HUES48 (cell line): Measurements from ENCODE around the gene SERPINB5.

Experiments used
- H3K27ac ChIP-seq: one replicate; pipeline ENCODE4 v1.7.0; 2013; ENCODE audit warnings: low read depth, low read length, inconsistent platforms
- H3K27me3 ChIP-seq: 2 replicates; pipeline ENCODE4 v1.6.1; 2013; ENCODE audit warnings: mild to moderate bottlenecking, low read length; ENCODE audit not compliant: control insufficient read depth, insufficient read depth
- H3K36me3 ChIP-seq: 2 replicates; pipeline ENCODE4 v1.6.1; 2013; ENCODE audit warnings: low read length; ENCODE audit not compliant: control insufficient read depth, insufficient read depth
- H3K4me1 ChIP-seq: 2 replicates; pipeline ENCODE4 v1.6.1; 2013; ENCODE audit warnings: mild to moderate bottlenecking, low read length; ENCODE audit not compliant: control insufficient read depth, insufficient read depth
- H3K4me3 ChIP-seq: 2 replicates; pipeline ENCODE4 v1.5.1; 2013; ENCODE audit warnings: mild to moderate bottlenecking, low read depth, low read length
- H3K9ac ChIP-seq: 2 replicates; pipeline ENCODE4 v1.6.1; 2013; ENCODE audit warnings: mild to moderate bottlenecking, low read depth, low read length, moderate library complexity
- H3K9me3 ChIP-seq: 2 replicates; pipeline ENCODE4 v1.6.1; 2013; ENCODE audit warnings: low read length; ENCODE audit not compliant: control insufficient read depth, insufficient read depth

The SERPINB5 gene

DNA sequence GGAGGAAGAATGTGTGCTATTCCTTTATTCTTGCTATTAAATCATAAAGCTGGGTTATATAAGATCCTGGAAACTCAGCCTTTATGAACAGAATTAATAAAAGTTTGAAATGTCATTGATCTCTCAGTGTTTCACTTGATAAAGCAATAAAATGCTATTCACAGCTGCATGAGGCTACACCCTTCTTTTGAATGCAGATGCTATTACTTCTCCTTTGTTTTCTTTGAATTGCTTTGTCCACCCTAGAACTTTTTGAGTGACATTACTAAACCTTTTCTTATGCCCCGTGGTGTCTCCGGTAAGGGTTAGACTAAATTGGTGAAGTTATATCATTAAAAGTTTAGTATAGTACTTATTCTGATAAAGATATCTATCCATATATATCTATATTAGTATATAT lies 18.9 kb downstream of the SERPINB5 start:
- H3K27ac ChIP-seq = no peak overlapping the region
- H3K36me3 ChIP-seq = no peaks in the 10 kb centered on the region
- H3K4me1 ChIP-seq = no peaks in the 10 kb centered on the region
- H3K27me3 ChIP-seq = no peaks in the 10 kb centered on the region
- no peak overlapping the region for H3K4me3 ChIP-seq
- H3K9ac ChIP-seq = no peak overlapping the region
- no peaks in the 10 kb centered on the region for H3K9me3 ChIP-seq

DNA sequence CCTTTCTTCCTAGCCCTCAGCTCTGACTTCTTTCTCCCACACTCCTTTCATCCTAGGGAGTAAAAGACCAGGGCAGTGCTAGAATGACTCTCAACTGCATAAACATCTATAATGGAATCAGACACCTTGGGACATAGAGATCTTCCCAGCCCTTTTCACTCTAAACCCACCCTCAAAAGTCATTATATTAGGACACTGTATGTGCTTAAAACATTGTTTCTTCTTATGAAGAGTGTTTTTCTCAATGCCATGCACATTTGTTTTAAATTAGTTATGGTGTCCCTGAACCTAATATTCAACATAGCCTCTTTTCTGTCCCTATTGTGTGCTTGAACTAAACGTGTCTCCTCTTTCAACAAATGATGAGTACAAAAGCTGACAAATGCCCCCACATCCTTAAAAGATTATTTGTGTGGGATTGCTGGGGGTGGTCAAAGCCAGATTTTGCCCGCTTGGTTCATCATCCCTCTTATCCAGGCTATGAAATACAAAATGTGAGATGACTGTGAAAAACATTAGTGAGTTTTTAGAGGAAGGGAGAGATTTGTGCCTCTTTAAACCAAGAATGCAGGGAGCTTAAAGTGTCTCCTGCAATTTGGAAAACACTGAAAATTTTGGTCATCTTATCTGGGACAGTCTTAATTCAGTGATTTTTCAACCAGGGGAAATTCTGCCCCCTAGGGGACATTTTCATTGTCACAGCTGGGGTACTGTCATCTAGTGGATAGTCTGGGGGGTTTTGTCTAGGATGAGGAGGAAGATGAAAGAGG lies 29.0 kb downstream of the SERPINB5 start:
- Histone ChIP-seq H3K27ac (no peak overlapping the region), H3K27me3 (no peaks in the 10 kb centered on the region), H3K4me1 (no peaks in the 10 kb centered on the region), H3K9me3 (no peaks in the 10 kb centered on the region), H3K9ac (no peak overlapping the region), H3K4me3 (no peak overlapping the region), H3K36me3 (no peaks in the 10 kb centered on the region)

DNA sequence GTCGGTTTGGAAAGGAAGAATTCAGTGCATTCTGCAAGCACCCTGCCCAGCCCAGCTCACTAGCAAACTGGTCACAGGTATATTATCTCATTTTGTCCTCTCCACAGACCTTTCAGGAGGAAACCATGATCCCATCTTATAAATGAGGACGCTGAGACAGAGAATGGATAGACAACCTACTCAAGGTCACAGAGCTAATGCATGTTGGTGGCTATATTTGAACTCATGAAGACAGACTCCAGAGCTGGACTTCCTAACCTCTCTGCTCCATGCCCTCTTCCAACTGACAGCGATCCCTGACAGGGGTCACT lies 29.5 kb downstream of the SERPINB5 start:
- H3K9ac ChIP-seq = no peak overlapping the region
- no peak overlapping the region for H3K4me3 ChIP-seq
- no peak overlapping the region for H3K27ac ChIP-seq
- H3K9me3 ChIP-seq = no peaks in the 10 kb centered on the region
- H3K36me3 ChIP-seq = no peaks in the 10 kb centered on the region
- H3K27me3 ChIP-seq = no peaks in the 10 kb centered on the region
- peaks cover 3% of the 10 kb centered on the region; the same call in 1 of the 2 replicates for H3K4me1 ChIP-seq

DNA sequence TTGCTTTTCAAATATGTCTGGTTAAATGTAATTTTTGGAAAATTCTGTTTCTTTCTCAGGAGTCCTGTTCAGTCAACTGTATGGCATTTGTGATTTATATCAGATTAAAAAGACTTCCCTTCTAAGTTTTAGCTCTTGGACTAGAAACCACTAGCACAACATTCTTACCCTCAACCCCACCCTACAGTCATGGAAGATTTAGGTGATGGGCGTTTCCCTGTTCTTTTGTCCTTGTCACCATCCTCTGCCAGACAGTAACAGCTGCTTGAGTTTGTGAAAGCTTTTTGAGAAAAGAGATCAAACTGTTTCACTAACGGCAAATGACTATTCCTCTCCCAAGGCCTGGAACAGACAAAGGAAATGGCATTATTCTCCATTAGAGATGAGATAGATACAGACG lies 31.8 kb downstream of the SERPINB5 start:
- H3K9me3 ChIP-seq = no peaks in the 10 kb centered on the region
- H3K4me3 ChIP-seq = no peak overlapping the region
- no peak overlapping the region for H3K27ac ChIP-seq
- H3K36me3 ChIP-seq = no peaks in the 10 kb centered on the region
- peaks cover 13% of the 10 kb centered on the region for H3K4me1 ChIP-seq
- H3K9ac ChIP-seq = no peak overlapping the region
- H3K27me3 ChIP-seq = no peaks in the 10 kb centered on the region

DNA sequence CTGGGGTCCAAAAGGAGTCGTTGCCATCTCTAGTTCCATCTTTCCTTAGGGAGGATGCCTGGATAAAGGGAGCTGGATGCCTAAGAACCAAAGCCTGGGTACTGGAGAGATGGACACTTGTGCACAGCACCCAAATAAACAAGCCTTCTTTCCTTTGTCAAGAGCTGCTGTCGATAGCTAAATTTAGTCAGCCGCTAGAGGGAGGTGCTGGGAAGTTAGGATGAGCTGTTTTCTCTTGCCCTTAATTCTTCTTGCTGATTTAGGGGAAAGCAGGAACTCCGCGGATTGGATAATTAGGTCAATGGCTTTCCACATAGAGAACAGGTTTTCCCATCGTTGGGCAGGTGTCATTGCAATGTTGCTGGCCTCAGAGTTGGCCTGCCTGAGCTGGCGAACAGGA lies 34.5 kb downstream of the SERPINB5 start:
- H3K27me3 ChIP-seq = no peaks in the 10 kb centered on the region
- H3K9me3 ChIP-seq = no peaks in the 10 kb centered on the region
- peaks cover 28% of the 10 kb centered on the region for H3K4me1 ChIP-seq
- no peak overlapping the region for H3K27ac ChIP-seq
- H3K9ac ChIP-seq = no peak overlapping the region
- no peak overlapping the region for H3K4me3 ChIP-seq
- H3K36me3 ChIP-seq = no peaks in the 10 kb centered on the region

DNA sequence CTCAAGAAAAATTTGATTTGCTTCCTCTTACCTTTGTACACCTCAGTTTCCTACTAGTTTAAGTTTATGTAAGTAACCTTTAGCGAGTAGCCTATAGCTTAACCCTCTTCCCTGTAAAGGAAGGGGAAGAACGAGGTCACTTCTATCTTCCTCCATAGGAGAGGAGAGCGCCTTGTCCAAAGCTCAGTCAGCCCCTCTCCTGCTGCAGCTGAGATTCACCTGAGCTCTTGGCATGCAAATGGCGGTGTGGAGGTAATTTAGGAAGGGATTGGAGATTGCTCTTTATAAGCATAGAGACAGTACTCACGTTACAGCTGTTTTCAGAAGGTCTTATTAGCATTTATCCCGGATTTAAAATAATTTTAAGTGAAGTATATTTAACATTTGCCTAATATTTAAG lies 37.6 kb downstream of the SERPINB5 start:
- Histone ChIP-seq H3K27ac (no peak overlapping the region), H3K27me3 (no peaks in the 10 kb centered on the region), H3K9ac (no peak overlapping the region), H3K9me3 (no peaks in the 10 kb centered on the region), H3K4me1 (peaks cover 28% of the 10 kb centered on the region), H3K4me3 (peak overlapping the region; percentile 20), H3K36me3 (no peaks in the 10 kb centered on the region)

DNA sequence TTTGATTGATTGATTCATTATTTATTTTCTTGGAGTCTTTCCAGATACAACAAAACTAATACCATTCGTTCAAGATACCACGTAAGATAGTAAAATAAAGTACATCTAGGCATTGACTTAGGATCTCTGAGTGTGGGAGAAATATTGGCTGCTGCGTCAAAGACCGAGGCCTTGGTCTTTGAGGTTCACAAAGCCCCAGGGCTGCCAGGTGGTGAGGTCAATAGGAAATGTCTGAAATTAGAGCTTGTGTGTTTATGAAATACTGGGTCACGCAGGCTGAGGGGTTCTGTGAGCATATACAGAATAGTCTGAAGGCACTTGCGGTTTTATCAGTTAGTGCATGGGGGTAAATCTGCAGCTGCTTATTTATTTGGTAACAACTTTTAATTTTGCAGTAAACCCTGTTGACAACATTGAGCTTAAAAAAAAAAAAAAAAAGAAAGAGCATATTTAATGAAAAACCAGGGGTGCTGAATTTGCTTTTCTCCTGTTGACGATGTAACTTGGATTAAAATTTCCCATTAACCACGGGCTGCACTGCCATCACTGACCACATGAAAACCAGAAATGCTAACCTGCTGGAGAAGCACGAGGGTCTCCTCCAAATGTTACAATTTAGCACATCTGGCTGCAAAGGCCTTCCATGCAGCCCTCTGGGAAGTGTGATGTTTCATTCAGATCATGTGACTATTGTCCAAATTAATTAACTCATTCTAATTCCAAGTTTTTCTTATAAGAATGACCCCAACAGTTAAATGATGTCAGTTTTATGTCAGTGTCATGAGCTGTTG lies 38.3 kb downstream of the SERPINB5 start:
- peaks cover 28% of the 10 kb centered on the region for H3K4me1 ChIP-seq
- H3K27me3 ChIP-seq = no peaks in the 10 kb centered on the region
- no peak overlapping the region for H3K27ac ChIP-seq
- H3K9me3 ChIP-seq = no peaks in the 10 kb centered on the region
- H3K9ac ChIP-seq = no peak overlapping the region
- H3K4me3 ChIP-seq = no peak overlapping the region; the same call in 1 of the 2 replicates
- no peaks in the 10 kb centered on the region for H3K36me3 ChIP-seq

DNA sequence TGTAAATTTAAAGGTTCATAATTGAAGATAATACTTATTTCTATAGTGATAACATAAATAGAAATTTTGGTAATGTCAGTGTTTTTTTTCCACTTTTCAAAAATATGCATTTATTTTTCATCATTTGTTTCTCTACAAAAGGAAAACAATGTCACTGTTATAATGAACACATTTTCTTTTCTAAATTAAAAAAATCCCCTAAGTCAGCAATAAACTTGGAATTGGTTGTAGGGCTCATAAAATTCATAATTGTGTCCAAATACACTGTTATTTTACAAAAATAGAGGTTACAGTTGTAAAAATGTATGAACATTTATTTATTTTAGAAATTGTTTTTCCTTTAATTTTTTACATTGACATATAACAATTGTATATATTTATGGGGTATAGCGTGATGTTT lies 39.0 kb downstream of the SERPINB5 start:
- H3K27ac ChIP-seq = no peak overlapping the region
- H3K4me1 ChIP-seq = peaks cover 28% of the 10 kb centered on the region
- no peaks in the 10 kb centered on the region for H3K36me3 ChIP-seq
- H3K9me3 ChIP-seq = no peaks in the 10 kb centered on the region
- no peaks in the 10 kb centered on the region for H3K27me3 ChIP-seq
- no peak overlapping the region for H3K4me3 ChIP-seq
- H3K9ac ChIP-seq = no peak overlapping the region

DNA sequence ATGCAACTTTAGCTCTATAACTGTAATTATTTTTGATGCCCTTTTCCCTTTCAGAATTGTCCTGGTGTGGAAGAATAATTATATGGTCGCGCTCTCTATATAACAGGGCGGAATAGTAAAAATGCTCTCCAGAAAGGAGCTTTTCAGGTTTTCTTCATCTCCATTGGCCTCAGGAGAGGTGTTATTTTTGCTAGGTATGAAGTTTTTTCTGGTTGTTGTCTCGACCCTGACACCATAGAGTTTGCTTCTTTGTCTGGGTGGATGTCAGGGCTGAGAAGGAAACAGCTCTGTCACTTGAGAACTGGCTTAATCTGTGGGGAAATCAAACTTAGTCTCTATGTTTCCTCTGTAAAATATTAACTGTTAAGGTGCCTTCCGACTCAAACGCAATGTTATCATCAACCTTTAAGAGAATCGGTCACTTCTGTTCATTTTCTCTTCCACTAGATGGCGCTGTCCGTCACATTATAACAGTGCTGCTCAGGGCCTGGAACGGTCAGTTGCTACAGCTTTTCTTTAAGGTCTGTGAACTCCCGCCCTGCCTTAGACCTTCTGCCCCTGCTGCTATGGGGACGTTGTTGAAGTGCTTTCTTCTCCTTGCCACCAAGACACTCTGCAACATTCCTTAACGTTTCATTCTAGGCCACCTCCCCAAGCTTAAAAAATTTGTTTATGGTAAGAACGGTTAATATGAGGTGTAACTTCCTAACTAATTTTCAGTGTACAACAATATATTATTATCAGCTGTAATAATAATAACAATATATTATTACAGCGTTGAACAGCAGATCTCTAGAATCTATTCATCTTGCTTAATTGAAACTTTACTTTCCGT lies 41.6 kb downstream of the SERPINB5 start:
- H3K27me3 ChIP-seq = no peaks in the 10 kb centered on the region
- no peaks in the 10 kb centered on the region for H3K9me3 ChIP-seq
- no peak overlapping the region for H3K9ac ChIP-seq
- H3K27ac ChIP-seq = no peak overlapping the region
- H3K4me3 ChIP-seq = no peak overlapping the region
- no peaks in the 10 kb centered on the region for H3K36me3 ChIP-seq
- peaks cover 16% of the 10 kb centered on the region for H3K4me1 ChIP-seq

DNA sequence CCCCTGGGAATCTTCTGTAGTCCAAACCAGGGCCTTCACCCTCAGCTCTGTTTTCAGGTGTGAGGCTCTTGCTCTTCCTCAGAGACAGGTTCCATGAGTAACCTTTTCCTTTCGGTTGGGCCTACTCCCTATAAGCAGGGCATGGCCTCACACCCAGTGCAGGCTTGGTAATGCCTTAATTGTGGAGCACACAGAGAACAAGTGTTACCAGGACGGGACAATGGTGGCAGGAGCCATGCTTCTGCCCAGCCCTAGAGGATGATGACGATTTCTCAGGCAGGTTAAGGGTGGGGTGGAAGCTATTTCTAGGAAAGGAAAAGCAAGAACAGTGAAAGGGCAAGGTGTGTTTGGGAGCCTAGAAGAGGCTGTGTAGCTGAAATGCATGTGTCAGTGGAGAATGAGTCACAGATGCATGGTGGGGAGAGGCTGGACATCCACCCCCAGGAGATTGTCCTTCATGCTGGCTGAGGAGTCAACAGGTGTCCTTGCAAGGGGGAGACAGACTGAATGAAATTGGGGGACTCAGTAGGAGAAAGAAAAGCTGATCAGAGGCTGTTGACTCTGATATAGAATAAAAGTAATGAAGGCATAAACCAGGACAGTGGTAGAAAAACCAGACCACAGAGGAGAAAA lies 43.4 kb downstream of the SERPINB5 start:
- Histone ChIP-seq H3K4me3 (no peak overlapping the region), H3K27me3 (no peaks in the 10 kb centered on the region), H3K9me3 (no peaks in the 10 kb centered on the region), H3K36me3 (no peaks in the 10 kb centered on the region), H3K4me1 (peaks cover 3% of the 10 kb centered on the region), H3K9ac (no peak overlapping the region), H3K27ac (no peak overlapping the region)
